Ovary (tissue), 3 donors: ENCODE results near the gene SLMAP.

Experiments used
- CTCF ChIP-seq, 3 donors: fragments of 450-650 bp in 2 of 3; fragments of 200-600 bp in 1 of 3; IDR thresholded peaks; one replicate each; pipeline versions ENCODE4 v1.5.1 to v1.8.0; 2016 to 2022; ENCODE audit warnings: antibody characterized with exemption in 3 of 3, mild to moderate bottlenecking in 1 of 3
- EP300 ChIP-seq: sonication (generic); formaldehyde crosslinking; IDR thresholded peaks from one replicate; pipeline ENCODE4 v1.6.1; 2017; ENCODE audit warnings: antibody characterized with exemption
- donor health status: DM: no; HTN: no; CAD: no.

DNA sequence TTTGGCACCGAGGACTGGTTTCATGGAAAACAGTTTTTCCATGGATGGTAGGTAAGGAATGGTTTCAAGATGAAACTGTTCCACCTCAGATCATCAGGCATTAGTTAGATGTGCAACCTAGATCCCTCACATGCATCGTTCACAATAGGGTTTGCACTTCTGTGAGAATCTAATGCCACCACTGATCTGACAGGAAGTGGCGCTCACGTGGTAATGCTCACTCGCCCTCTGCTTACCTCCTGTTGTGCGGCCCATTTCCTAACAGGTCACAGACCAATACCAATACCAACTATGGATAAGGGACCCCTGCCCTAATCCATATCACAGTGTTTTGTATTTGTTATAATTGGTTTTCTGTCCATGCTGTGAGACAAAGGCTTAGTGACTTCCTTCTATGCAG is 58.9 kb downstream of the SLMAP start:
- TF ChIP-seq CTCF (IDR thresholded peaks at IDR 0.05) (no peak), EP300 (no peak)
